GM21360 (cell line): ENCODE results near the gene KIF3C.
"Not testable (repeated sequence)": the region's sequence is repeated elsewhere in the genome, so short reads cannot be mapped to it uniquely, and the experiment has no call there.

ENCODE experiments used
- ATAC-seq: cut with Tn5 transposase; IDR thresholded peaks from one replicate; pipeline ENCODE4 v1.9.1; 2021; ENCODE audit warnings: mild to moderate bottlenecking, moderate library complexity; ENCODE audit not compliant: unreplicated experiment

The KIF3C gene

DNA sequence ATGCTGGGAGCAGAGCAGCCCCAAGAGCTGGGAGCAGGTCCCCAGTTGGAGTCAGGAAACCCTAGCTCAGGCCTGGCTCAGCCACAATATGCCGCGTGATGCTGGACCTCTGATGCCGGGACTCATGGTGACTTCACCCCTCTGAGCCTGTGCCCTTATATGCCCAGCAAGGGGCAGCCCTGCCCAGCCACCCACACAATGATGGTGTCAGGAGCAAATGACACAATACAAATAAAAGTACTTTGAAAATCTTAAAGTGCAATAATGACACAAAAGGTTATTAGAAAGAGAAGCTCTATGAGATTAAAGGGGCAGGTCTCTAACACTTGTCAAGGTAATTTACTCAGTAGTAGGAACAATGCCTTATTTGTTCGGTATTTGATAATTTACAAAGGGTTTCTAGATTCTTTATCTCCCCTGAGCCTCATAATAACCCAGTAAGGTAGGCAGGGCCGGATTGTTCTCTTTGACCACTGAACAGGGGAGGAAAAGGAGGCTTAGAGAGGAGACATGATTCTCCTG, 18.3 kb upstream of the KIF3C start:
- ATAC-seq = no peak

DNA sequence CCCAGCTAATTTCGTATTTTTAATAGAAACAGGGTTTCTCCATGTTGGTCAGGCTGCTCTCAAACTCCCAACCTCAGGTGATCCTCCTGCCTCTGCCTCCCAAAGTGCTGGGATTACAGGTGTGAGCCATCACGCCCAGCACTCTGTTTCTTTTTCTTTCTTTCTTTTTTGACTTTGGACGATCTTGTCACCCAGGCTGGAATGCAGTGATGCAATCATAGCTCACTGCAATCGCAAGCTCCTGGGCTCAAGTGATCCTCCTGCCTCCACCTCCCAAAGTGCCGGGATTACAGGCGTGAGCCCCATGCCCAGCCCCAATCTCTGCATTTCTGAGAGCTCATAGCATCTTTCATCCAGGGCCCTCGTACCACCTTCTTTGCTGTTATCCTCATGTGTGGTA, 17.1 kb upstream of the KIF3C start:
- not testable (repeated sequence) for ATAC-seq

DNA sequence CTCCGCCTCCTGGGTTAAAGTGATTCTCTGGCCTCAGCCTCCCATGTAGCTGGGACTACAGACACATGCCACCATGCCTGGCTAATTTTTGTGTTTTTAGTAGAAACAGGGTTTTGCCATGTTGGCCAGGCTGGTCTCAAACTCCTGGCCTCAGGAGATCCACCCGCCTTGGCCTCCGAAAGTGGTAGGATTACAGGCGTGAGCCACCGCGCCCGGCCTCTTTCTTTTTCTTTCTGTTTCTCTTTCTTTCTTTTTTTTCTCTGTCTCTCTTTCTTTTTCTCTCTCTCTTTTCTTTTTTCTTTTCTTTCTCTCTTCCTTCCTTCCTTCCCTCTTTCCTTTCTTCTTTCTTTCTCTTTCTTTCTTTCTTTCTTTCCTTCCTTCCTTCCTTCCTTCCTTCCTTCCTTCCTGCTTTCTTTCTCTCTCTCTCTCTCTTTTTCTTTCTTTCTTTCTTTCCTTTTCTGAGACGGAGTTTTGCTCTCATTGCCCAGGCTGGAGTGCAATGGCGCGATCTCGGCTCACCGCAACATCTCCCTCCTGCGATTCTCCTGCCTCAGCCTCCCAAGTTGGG, 16.6 kb upstream of the KIF3C start:
- ATAC-seq = not testable (repeated sequence)

DNA sequence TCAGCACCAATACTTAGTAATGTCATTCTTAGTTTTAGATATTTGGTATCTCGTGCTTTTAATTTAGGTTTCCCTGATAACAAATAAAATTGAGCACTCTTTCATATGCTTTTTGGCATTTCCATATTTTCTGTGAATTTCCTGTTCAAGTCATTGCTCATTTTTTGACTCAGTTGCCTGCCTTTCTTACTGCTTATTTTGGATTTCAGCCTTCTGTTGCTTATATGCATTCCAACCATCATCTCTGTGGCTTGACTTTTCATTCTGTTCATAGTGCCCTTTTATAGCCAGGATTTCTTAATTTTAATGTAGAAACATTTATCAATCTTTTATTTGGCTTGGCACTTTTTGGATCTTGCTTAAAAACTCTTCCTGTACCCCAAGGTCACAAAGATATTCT, 14.5 kb upstream of the KIF3C start:
- ATAC-seq = no peak

DNA sequence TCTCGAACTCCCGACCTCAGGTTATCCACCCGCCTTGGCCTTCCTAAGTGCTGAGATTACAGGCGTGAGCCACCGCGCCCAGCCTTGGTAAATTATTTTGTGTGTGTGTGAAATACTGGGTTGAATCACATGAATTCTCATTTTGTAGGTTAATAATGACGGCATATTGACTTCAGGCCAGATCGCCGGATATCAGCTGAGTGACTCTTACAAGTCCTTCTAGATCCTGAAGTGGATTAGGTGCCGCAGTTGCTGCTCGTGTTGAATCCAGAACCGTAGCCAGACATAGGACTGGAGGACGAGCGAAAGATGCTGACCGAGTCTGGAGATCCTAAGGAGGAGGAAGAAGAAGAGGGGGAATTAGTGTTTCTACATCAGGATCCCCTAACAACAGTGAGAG, 12.2 kb upstream of the KIF3C start:
- no peak for ATAC-seq

DNA sequence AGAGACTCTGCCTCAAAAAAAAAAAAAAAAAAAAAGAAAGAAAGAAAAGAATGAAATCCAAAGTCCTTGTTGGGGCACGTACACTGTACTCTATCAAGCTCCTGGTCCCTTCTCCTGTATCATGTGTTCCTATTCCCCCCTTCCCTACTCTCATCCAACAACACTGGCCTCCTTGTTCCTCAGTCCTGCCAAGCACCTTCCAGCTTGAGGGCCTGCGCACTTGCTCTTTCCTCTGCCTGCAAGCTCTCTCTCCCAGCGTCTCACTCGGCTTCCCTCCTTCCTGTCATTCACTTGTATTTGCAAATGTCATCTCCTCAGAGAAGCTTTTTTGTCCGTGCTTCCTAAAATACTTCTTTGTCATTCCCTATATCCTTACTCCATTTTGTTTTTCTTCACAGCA, 10.8 kb upstream of the KIF3C start:
- no peak for ATAC-seq

DNA sequence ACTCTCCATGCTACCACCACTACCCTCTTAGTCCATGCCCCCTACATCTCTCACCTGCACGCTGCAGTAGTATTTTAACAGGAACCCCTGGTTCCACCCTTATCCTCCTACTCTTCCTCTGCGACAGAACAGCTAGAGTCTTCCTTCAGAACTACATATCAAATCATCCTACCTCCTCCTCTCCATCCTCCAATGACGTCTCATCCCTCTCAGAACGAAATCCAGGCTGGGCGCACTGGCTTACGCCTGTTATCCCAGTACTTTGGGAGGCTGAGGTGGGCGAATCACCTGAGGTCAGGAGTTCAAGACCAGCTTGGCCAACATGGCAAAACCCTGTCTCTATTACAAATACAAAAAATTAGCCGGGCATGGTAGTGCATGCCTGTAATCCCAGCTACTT, 10.3 kb upstream of the KIF3C start:
- ATAC-seq = no peak

DNA sequence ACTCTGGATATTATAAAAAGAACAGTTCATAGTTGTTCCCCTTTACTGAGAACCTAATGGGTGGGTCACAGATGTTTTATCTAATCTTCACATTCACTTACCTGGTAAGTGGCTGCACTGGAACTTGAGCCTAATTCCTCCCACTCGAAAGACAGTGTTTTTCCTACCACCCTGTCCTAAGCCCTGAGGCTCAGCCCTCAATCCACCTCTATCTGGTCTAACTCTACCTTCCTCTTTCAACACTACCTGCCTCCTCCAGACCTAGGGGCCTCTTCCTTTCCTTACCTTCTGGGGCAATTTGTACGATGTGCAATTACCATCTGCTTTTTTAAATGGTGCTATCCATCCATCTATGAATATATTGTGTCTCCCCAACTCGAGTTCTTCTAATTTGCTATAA, 9.7 kb upstream of the KIF3C start:
- ATAC-seq = no peak

DNA sequence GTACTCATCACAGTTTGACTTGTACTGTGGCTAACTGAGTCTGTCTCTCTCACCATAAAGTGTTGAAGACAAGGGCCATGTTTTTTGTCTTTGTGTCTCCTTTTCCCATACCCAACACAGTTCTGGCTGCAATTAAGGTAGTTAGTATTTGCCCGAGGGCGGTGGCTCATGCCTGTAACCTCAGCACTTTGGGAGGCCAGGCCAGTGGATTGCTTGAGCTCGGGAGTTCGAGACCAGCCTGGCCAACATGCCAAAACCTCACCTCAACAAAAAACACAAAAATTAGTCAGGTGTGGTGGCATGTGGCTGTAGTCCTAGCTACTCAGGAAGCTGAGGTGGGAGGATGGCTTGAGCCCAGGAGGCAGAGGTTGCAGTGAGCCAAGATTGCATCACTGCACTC, 6.9 kb upstream of the KIF3C start:
- ATAC-seq = no peak

DNA sequence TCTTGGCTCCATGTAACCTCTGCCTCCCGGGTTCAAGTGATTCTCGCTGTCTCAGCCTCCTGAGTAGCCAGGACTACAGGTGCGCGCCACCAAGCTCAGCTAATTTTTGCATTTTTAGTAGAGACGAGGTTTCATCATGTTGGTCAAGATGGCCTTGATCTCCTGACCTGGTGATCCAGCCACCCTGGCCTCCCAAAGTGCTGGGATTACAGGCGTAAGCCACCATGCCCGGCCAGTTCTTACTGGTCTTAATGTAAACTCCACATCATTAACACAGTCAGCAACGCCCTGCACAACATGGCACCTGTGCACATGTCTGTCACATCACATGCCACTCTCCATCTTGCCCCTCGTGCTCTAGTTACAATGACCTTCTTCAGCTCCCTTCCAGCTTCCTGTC, 5.8 kb upstream of the KIF3C start:
- no peak for ATAC-seq

DNA sequence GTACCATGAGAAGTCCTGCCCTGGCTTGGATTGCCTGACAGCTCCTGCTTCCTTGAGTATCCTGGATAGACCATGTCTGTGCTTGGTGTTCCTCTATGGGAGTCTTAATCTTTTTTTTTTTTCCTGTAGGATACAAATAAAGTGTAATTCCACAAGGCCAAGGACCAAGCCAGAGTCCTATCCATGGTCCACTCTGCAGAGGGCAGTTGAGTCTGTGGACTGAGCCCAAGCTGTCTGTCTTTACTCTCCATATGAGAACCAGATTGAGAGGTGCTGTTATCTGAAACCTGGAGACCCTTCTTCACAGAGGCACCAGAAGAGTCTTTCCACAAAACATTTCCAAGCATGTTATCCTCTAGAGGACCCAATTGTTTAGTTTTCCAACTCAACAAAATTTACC, 1.4 kb upstream of the KIF3C start:
- ATAC-seq = no peak

DNA sequence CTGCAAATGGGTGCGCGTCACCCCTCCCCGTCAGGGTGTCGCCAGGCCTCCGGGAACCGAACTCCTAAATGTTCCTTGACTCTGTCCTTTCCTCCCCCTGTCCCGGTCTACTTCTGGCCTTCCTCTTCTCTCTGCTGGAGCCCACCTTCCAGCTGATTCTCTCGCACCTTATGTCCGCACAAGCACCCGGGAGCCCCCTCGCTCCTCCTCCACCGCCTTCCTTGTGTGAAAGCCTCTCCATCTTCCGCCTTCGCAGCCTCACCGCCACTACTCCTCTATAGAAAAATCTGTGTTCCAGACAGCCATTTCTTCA, 627 bp upstream of the KIF3C start:
- no peak for ATAC-seq

DNA sequence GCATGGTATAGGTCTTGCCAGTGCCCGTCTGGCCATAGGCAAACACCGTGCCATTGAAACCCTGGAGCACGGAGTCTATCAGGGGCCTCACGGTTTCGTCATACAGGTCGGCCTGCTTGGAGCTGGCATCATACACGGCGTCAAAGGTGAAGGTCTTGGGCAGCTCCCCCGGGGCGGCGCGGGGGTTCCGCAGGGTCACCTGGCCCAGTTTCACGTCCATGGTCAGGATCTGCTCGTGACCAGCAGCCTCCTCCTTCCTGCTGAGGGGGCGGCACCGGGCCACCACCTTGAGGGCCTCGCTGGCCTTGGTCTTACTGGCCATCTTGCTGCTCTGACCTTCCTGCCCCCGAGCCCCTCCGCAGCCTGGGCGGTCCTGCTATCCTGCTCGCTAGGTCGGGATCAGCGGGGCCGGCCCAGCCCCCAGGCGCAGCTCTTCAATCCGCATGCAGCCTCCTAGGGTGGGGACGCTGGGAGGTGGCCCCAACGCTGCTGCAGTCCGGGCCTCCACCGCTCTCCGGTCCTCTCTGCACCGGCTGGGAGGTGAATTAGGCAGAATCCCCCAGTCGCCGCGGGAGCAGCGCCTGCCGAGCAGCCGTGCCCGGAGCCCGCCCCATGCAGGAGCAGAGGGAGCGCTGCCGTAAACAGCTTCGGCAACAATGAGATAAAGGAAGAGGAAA, 563 bp downstream of the KIF3C start:
- ATAC-seq = no peak

DNA sequence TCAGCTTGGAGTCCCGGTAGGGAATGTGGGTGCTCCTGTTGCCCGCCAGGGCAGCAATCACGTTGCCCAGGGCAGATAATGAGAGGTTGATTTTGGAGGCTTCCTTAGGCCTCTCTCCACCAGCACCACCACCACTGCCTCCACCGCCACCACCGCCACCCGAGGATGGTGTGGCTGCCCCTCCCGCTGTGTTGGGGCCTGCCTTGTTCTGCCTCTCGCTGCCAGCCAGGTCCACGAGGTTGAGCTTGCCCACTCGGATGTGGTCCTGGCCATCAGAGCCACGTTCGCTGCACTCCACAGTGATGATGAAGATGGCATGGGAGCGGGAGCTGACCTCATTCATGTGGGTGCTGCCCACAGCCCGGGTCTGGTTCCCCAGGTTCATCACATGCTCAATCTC, 1.3 kb downstream of the KIF3C start:
- ATAC-seq = no peak

DNA sequence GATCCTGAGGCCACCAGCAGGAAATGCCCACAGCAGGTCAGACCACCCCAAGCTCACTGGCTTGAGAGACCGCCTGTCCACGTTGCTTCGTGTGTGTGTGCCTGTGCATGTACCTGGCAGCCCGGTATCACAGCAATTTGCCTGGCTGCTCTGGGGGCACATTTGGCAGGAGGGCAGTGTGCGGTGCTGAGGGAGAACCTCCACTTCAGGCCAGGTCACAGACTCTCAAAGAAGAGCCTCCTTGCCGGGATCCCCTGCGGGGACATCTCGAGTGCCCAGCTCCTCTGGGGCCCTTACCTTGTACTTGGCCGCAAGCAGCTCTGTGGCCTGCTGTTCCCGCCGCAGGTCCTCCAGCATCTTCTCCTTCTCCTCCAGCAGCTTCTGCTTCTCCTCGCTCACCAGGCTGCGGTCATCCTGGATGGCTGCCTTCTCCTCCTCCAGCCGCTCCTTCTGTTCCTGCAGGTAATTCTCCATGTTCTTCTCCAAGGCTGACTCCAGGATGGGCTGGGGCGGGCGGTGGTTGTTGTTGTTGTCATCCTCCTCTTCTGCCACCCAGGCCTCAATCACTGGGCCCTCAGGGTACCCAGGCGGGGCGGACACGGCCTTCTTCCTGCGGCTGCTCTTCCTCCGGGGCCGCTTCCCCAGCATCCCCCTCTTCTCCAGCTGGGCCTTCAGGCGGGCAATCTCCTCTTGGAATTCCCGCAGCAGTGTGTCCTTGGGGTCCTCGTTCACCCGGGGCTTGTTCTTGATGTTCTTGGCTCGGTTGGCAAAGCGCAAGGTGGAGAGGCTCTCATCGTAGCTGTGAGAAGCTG, 2.0 kb downstream of the KIF3C start:
- no peak for ATAC-seq

DNA sequence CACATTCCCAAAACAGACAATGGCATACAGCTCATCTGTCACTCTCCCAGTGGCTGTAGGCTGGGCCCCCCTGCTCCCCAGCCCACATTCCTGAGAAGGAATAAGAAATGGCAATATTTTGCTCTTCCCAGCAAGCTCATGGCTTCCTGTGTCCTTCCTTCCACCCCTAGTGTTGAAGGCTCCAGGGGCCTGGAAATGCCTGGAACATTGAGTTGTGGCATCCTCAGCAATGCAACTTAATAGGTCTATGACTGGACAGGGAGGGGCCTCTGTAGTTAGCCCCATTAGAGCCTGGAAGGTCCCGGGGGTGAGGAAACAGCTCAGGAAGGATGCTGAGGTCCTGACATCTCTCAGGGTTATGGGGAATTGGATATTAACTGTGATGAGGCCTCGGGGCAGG, 3.3 kb downstream of the KIF3C start:
- no peak for ATAC-seq

DNA sequence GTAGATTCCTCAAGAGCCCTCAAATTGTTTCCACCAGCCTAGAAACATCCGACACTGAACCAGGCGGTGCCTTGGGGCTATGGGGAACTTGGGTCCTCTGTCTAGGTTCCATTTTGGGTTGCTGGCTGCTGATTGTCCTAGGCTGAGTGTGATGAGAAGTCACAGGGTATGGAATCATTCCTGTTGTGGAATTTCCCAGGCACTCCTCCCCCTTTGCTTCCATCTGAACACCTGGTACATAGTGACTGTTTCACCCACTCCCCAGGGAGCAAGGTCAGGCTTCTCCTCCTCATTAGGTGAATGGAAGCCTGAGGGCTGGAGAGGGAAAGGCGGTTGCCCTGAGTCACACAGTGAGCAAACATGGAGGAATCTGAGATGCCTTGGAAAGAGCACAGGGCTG, 4.5 kb downstream of the KIF3C start:
- ATAC-seq = no peak

DNA sequence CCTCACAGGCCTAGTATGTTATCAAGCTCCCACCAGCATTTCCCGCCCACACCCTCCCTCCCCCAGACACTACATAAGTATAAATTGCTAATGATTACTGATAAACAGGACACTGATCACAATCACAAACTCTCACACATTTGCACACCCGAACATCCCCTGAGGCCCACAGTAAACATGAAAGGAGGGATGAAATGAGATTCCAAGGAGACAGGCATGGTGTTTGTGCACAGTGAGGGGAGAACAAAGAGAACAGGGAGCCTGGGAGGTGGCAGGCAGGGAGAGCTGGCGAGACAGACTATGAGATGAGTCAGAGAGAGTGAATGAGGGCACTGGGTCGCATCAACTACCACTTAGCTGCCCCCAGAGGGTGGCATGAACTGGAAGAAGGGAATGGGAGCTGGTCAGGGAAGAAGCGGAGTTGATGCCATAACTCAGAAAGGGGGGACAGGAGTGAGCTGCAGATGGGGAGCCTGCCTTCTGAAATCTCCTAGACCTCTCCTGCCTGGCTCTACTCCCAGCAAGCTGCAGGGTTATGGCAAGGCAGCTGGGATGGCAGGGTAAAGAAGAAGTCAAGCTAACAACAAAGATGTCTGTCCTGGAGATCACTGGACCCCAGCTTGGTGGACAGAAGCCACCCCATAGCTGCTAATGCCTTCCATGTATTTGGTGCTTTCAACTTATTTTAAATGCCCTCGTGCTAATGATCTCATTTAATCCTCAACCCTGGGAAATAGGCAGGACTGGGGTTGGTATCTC, 5.1 kb downstream of the KIF3C start:
- ATAC-seq = no peak

DNA sequence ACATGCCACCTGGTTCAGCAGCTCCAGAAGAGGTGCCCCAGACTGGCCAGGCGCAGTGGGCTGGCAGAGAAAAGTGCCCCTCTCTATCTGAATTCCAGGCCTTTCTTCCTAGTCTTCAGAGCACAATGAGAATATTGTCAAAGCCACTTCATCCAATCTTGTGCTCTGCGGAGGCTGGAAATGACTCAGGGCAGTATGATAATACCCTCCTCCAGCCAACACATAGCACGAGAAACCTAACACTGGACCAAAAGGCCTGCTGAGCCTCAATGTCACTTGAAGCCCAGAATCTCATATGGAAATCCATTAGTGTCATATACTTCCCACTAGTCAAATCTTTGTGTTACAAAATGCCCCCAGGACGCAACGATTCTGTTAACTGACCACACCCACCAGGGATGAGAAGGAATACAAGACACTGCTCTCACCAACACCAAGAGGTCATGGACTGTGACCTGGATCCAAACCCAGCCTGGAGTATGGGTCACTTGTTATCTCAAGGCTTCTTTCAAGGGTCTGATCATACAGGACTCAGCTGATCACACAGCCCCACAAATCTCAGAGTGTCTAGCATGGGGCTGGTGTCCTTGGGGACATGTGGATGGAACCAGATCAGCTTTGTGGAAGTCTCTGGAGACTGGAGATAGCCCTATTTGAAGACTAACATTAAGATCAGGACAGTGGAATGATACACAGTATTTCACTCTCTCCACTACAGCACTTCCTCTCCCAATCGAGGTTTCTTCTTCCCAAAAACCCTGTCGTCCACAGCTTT, 10.1 kb downstream of the KIF3C start:
- no peak for ATAC-seq

DNA sequence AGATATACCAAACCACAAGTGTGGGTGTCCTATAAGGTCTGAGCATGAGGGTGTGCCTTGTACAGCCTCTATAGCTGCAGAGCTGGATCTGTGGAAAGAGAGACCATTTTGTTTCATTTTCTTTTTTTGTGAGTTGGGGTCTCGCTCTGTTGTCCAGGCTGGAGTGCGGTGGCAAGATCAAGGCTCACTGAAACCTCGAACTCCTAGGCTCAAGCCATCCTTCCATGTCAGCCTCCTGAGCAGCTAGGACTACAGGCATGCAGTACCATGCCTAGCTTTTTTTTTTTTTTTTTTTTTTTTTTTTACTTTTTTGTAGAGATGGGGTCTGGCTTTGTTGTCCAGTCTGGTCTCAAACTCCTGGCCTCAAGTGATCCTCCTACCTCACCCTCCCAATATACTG, 10.7 kb downstream of the KIF3C start:
- no peak for ATAC-seq
